ENCODE results near the gene CWH43. TPM values are rescaled to one million over a fixed set of nuclear protein-coding genes. Genes with fewer than 3 reads are reported as not detected.

CWH43 gene
- total and polyA plus RNA-seq, 10 of the 15 experiments (the other 5 are each of a cell fraction or from before 2014, with no cell fraction given), result not detected

GRCh38 chr4:48976041-48976440, 10.0 kb upstream of the CWH43 start (continued):
- TF ChIP-seq ZBTB11 (CRISPR knock-in tag; IDR thresholded peaks at IDR 0.05), result no peak
- TF ChIP-seq FOS (IDR thresholded peaks at IDR 0.05; ENCODE audit: borderline replicate concordance, extremely low read depth, insufficient read length), result no peak
- no peak for TF ChIP-seq NR2C1 (IDR thresholded peaks at IDR 0.05)
- no peak for TF ChIP-seq NFYA (IDR thresholded peaks at IDR 0.05; ENCODE audit: borderline replicate concordance, low read depth, low read length)

GRCh38 chr4:48979914-48980579, 6.0 kb upstream of the CWH43 start:
- in situ Hi-C loops (cut with MboI) (no loop called here), intact Hi-C loops (cut with micrococcal nuclease; ENCODE audit: unreplicated experiment) (no loop called here)
- H3K4me2 ChIP-seq (ENCODE audit: control insufficient read depth, insufficient read depth), result no peak overlapping the region
- ChIA-PET SMC1A (ENCODE audit: uncharacterized antibody, unreplicated experiment) (interaction anchor here (1.3 kb wide), 1 partner anchor 9 kb away, joined by 4 read pairs; no protein-coding TSS in a partner anchor), POLR2A (no interaction called here), RAD21 (ENCODE audit: unreplicated experiment) (no interaction called here), CTCF (interaction anchor here (0.6 to 1.8 kb wide), 2 partner anchors 18 to 545 kb away, joined by 3 to 5 read pairs; no protein-coding TSS in a partner anchor)
- TF ChIP-seq ELK1 (IDR thresholded peaks at IDR 0.05; ENCODE audit: low read depth, low read length) (no peak), MYB (IDR thresholded peaks at IDR 0.05; ENCODE audit: borderline replicate concordance, low read depth, low read length) (no peak), CBX5 (IDR thresholded peaks at IDR 0.05; ENCODE audit: low read depth) (no peak), NR2C1 (IDR thresholded peaks at IDR 0.05) (no peak), CUX1 (IDR thresholded peaks at IDR 0.05; ENCODE audit: insufficient replicate concordance, low read depth, low read length) (no peak), SRF (IDR thresholded peaks at IDR 0.05; ENCODE audit: low read depth in 2 of 2, low read length in 2 of 2) (no peak), KLF5 (IDR thresholded peaks at IDR 0.05; ENCODE audit: partially characterized antibody) (no peak)
- no peak overlapping the region for H2AFZ ChIP-seq (ENCODE audit: control insufficient read depth, low read depth, low read length)
- H3K79me2 ChIP-seq (ENCODE audit: control insufficient read depth, insufficient read depth, low read length), result no peaks in the 10 kb centered on the region
- no peaks in the 10 kb centered on the region for H3K4me1 ChIP-seq (ENCODE audit: control insufficient read depth, insufficient read depth, low read length)
- ATAC-seq, result no peak
- H3K27ac ChIP-seq (ENCODE audit: control insufficient read depth, insufficient read depth), result no peak overlapping the region
- H3K9me3 ChIP-seq (replicated peaks; ENCODE audit: control insufficient read depth, insufficient read depth, low read length), result no peaks in the 10 kb centered on the region
- FAIRE-seq, result no peak
- no TSS peak for BruUV-seq (replicated peaks)
- H3K4me3 ChIP-seq, result no peak overlapping the region
- DNase-seq (ENCODE audit: low read depth, low spot score), result no peak
- H3K27me3 ChIP-seq (replicated peaks in 1 of 2; ENCODE audit: control insufficient read depth in 2 of 2, insufficient read depth in 2 of 2, low read length in 1 of 2), result 0 out of 4 replicates have a peak, but pooled peaks cover 0 to 2% of the 10 kb centered on the region in 2 experiments
- H3K9ac ChIP-seq (ENCODE audit: control insufficient read depth, insufficient read depth, low read length), result no peak overlapping the region
- no peaks in the 10 kb centered on the region for H3K36me3 ChIP-seq (ENCODE audit: control insufficient read depth in 2 of 2, insufficient read depth in 2 of 2, low read length in 1 of 2)
- no peaks in the 10 kb centered on the region for H4K20me1 ChIP-seq (ENCODE audit: control insufficient read depth, insufficient read depth)
- 32% methylated on average over 6 of the region's 6 CpGs for WGBS (ENCODE audit: insufficient coverage, insufficient replicate concordance, low lambda C conversion rate, missing lambda C conversion rate)

Measured in GM12878 (cell line).